Neural crest cell (in vitro differentiated cells): Measurements from ENCODE around the gene DERA. TPM values are rescaled to one million over a fixed set of nuclear protein-coding genes. Genes with fewer than 3 reads are reported as not detected.

ENCODE experiments used
- DNase-seq: peaks from one replicate; pipeline ENCODE4 v3.0.0; 2021; ENCODE audit warnings: low read depth, mixed read lengths, low spot score
- H3K27ac Mint-ChIP-seq: one replicate; pipeline ENCODE4 v1.8.0; 2021; ENCODE audit warnings: mild to moderate bottlenecking, mixed read lengths; ENCODE audit not compliant: unreplicated experiment
- H3K27me3 Mint-ChIP-seq: 2 replicates; pipeline ENCODE4 v1.8.0; 2021; ENCODE audit warnings: low read depth, mild to moderate bottlenecking, mixed read lengths
- H3K36me3 Mint-ChIP-seq: 2 replicates; pipeline ENCODE4 v1.8.0; 2021; ENCODE audit warnings: low read depth, mild to moderate bottlenecking, mixed read lengths
- H3K4me1 Mint-ChIP-seq: 2 replicates; pipeline ENCODE4 v1.8.0; 2021; ENCODE audit warnings: mixed read lengths
- H3K4me3 Mint-ChIP-seq: one replicate; pipeline ENCODE4 v1.8.0; 2021; ENCODE audit warnings: mild to moderate bottlenecking, mixed read lengths
- H3K9me3 Mint-ChIP-seq: 2 replicates; pipeline ENCODE4 v1.8.0; 2021; ENCODE audit warnings: mixed read lengths
- long read RNA-seq: library from polyadenylated mRNA; unstranded; transcript quantifications from one replicate; pipeline ENCODE4 v2.0.0, GENCODE V29; 2020
- total RNA-seq: library from RNA; stranded (reverse); gene quantifications from 2 replicates; pipeline ENCODE4 v1.2.1, GENCODE V29; 2021
- TF ChIP-seq, protein P1 (sequence below): fragments of 200-600 bp; sonication (generic); conservative IDR thresholded peaks from 2 replicates; pipeline ENCODE4 v1.5.0; 2021; ENCODE audit warnings: antibody characterized with exemption, mild to moderate bottlenecking

The DERA gene
- total RNA-seq: 34.1 and 43.0 TPM in 2 replicates
- long read RNA-seq, transcript DERA-201 (9 exons, 1,705 nt): major isoform, 203 of 240 reads
- long read RNA-seq, transcript DERA-209 (8 exons, 854 nt): minor isoform, 6 of 240 reads
- long read RNA-seq, partial matches to known transcripts: 7 of 240 reads
- long read RNA-seq, other reads (novel, unspliced or antisense): 24 of 240 reads

DNA sequence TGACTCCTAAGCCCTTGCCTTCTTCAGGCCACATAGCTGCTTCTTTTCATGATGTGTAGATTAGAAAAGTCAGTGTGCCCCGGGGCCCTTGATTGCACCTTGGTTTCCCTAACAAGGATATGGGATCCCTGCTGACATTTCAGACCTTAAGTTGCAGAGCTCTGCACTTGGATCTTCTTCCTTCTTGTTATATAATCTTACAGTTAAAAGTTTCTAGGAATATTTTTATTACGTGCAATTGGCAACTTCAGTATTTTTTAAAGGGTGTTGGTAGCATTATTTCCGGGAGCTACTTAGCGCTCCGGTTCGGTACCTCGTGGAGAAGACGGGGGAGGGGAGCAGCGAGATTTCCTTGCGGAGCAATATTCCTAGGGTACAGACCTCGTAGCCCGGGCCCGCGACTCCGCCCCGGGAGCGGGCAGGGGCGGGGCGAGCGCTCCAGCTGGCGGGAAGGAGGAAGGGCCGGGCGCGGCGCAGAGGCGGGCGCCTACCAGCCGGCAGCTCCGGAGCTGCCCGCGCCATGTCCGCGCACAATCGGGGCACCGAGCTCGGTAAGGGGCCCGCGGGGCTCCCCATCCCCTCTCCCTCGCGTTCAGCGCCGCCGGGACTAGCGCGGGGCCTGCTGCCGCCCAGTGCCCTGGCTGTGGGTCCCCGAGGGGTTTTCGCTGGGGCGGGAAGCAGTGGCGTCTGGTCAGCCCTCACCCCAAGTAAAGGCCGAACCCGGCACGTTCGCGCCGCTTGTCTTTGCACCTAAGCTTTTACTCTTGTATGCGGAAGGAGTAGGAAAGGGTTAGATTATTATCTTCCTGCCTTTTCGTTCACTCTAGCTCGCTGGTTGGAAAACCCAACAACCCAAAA, at the start of gene DERA:
DERA (plus strand) TSS at position 469 of the 858 bp plus-strand sequence; CDS start at position 521, 52 bp downstream.
- H3K9me3 Mint-ChIP-seq: no peaks in the 10 kb centered on the region
- peak within 1 kb of the TSS; percentile 94 for H3K27ac Mint-ChIP-seq
- peak; percentile 74 for DNase-seq
- H3K4me3 Mint-ChIP-seq: peak within 1 kb of the TSS; percentile 92
- peaks cover 28% of the 10 kb centered on the region for H3K4me1 Mint-ChIP-seq
- TF ChIP-seq, protein P1, sequence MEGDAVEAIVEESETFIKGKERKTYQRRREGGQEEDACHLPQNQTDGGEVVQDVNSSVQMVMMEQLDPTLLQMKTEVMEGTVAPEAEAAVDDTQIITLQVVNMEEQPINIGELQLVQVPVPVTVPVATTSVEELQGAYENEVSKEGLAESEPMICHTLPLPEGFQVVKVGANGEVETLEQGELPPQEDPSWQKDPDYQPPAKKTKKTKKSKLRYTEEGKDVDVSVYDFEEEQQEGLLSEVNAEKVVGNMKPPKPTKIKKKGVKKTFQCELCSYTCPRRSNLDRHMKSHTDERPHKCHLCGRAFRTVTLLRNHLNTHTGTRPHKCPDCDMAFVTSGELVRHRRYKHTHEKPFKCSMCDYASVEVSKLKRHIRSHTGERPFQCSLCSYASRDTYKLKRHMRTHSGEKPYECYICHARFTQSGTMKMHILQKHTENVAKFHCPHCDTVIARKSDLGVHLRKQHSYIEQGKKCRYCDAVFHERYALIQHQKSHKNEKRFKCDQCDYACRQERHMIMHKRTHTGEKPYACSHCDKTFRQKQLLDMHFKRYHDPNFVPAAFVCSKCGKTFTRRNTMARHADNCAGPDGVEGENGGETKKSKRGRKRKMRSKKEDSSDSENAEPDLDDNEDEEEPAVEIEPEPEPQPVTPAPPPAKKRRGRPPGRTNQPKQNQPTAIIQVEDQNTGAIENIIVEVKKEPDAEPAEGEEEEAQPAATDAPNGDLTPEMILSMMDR: no peak
- H3K36me3 Mint-ChIP-seq: no peaks in the 10 kb centered on the region
- H3K27me3 Mint-ChIP-seq: no peaks in the 10 kb centered on the region

DNA sequence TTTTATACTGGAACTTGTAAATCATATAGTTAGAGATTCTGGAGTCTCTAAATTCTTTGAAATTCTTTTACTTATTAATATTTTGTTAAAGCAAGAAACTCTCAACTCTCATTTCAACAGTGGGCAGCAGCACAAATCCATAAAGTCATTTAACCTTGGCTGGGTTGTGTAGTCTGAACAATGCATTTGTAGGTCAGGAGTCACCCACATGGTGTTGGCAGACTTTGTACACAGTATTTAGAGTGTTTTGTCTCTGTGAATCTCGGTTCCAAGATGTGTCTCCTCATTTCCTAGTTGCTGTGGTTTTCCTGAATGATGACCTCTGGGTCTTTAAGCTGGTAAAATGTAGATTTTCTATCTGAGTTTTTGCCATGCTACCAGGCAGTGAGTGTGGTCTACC, 49.7 kb upstream of the DERA start:
- TF ChIP-seq, protein P1: no peak
- H3K27ac Mint-ChIP-seq: no peak overlapping the region
- H3K4me1 Mint-ChIP-seq: no peaks in the 10 kb centered on the region
- no peaks in the 10 kb centered on the region for H3K9me3 Mint-ChIP-seq
- no peak for DNase-seq
- no peaks in the 10 kb centered on the region for H3K36me3 Mint-ChIP-seq
- H3K27me3 Mint-ChIP-seq: no peaks in the 10 kb centered on the region
- H3K4me3 Mint-ChIP-seq: no peak overlapping the region

DNA sequence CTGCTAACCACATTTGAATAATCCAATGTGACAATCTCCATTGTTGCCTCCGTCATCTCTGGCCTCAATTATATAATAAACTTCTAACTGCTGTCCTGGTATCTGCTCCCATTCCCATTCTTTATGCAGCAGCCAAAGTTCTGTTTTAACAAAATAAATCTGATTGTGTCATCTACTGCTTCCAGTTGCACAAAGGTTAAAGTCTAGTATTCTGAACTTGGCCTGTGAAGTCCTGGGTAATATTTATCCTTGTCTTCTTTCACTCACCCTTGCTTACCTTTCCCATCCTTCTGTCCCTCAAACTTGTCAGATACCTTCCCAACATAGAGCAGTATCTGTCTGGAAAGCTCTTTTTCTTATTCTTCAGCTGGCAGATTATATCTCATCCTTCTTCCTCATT, 48.3 kb upstream of the DERA start:
- Mint-ChIP-seq H3K27me3 (no peaks in the 10 kb centered on the region), H3K27ac (no peak overlapping the region), H3K4me3 (no peak overlapping the region), H3K4me1 (no peaks in the 10 kb centered on the region), H3K36me3 (no peaks in the 10 kb centered on the region), H3K9me3 (no peaks in the 10 kb centered on the region)
- DNase-seq: no peak
- TF ChIP-seq, protein P1: no peak

DNA sequence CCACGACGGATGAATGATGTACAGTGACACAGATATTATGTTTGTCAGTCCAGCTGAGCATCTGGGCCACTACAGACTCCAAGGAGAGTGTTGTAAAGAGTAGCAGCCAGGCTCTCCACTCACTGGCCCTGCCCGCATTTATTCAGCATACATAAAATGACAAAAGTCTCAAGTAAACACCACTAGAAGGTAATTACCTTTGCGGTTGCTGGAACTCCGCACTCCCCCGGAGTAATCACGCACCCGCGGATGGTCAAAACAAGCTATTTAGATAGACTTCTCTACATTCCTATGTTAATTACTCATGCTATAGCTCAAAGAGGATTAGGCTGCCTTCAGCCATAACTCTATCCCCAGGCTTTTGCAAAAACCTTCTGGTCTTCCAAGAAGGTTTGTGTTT, 47.8 kb upstream of the DERA start:
- Mint-ChIP-seq H3K4me1 (no peaks in the 10 kb centered on the region), H3K9me3 (no peaks in the 10 kb centered on the region), H3K4me3 (no peak overlapping the region), H3K27me3 (no peaks in the 10 kb centered on the region), H3K27ac (no peak overlapping the region), H3K36me3 (no peaks in the 10 kb centered on the region)
- TF ChIP-seq, protein P1: no peak
- no peak for DNase-seq

DNA sequence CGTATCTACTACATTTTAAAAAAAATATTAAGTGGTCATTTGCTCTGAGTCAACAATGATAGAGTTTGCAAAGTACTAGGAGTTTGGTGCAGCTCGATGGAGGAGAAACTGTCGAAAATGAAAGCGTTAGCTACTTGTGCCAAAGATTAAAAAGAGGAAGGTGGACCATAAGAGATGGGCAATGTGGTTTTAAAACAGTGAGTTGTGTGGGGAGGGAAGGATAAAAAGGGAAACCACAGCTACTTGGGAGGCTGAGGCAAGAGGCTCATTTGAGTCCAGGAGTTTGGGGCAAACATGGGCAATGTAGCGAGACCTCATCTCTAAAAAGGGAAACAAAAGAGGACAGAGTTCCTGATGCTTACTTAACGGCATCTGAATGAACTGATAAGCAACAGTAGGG, 47.1 kb upstream of the DERA start:
- TF ChIP-seq, protein P1: no peak
- H3K36me3 Mint-ChIP-seq: no peaks in the 10 kb centered on the region
- no peak for DNase-seq
- no peak overlapping the region for H3K4me3 Mint-ChIP-seq
- no peaks in the 10 kb centered on the region for H3K27me3 Mint-ChIP-seq
- H3K9me3 Mint-ChIP-seq: no peaks in the 10 kb centered on the region
- H3K27ac Mint-ChIP-seq: no peak overlapping the region
- no peaks in the 10 kb centered on the region for H3K4me1 Mint-ChIP-seq
